HG03442 (cell line): ENCODE results near the gene MRPL37.
"Not testable (repeated sequence)": the region's sequence is repeated elsewhere in the genome, so short reads cannot be mapped to it uniquely, and the experiment has no call there.

ENCODE experiments used
- ATAC-seq: cut with Tn5 transposase; IDR thresholded peaks from one replicate; pipeline ENCODE4 v1.9.1; 2021; ENCODE audit warnings: mild to moderate bottlenecking, moderate library complexity; ENCODE audit not compliant: unreplicated experiment

The MRPL37 gene

DNA sequence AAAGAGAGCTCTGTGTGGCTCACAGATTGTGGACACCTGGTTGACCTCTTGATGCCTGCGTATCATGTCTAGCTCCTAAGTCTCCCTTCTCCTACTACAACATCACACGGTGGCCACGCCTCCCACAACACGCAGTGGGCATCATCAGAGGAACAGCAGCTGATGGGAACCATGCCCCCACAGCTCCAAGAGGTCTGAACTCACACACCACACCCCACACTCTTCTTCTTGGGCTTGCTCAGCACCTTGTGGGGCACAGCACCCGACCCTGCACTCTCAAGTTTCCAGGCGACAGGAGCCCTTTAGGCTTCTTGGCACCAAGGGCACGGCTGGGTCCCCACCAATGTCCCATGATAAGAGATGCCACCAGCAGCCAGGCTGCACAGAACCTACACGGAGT is 28.4 kb upstream of the MRPL37 start:
- ATAC-seq: no peak

DNA sequence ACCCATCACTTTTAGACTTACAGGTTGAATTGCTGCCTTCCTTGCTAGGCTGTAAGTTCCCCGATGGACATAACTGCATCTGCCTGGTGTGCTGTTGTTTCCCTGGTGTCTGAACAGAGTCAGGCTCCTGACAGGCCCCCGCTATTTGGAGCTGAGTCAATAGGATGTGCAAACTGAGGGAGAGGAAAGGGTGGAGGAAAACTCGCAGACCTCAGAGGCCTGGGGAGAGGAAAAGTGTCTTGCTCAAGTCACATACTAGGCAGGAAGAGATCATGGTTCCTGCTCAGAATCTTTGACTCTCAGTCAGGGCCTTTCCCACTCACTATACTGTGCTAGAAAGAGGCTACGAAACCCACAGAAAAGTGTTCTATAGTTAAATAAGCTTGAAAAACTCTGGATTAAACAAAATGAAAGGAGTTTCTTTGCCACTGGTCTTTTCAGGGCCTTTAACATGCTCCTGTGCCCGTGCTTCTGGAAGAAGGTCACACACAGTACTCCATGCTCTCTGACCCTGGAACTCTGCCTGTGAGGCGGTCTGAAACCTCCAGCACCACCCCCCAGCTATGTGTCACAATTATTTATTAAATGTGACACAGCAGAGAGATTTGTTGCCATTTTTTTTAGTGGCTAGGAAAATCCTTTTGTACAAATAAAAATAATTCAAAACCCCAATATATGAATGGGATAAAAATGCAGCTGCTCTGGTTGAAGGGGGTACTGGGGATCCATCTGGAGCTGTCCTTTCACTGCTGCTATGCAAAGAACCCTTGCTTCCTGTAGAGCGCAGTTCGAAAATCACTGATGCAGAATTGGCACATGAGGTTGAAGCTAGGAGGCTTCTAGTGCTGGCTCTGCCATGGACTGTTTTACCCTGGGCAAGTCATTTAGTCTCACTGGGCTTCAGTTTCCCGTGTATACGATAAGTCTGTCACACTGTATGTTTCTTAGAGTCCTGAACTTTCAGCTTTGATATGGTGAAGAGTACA is 27.1 kb upstream of the MRPL37 start:
- no peak for ATAC-seq

DNA sequence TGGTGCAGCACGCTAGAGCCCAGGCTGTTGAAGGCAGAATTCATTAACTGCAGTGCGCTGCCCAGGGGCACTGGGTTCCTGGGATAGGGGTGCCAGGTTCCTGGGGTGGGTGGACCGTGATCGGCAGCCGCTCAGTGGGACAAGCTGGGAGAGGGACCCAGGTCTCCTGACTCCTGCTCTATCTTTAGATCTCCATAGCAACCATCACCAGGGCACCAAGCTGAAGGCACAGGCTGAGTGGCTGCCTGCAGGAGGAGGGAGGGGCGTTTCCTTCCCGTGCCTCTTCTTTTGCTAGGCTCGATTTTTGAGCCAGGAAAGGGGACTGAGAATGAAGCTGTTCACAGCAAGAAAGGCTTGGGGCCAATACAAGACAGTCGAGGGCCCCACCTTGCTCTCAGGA is 26.3 kb upstream of the MRPL37 start:
- ATAC-seq: no peak

DNA sequence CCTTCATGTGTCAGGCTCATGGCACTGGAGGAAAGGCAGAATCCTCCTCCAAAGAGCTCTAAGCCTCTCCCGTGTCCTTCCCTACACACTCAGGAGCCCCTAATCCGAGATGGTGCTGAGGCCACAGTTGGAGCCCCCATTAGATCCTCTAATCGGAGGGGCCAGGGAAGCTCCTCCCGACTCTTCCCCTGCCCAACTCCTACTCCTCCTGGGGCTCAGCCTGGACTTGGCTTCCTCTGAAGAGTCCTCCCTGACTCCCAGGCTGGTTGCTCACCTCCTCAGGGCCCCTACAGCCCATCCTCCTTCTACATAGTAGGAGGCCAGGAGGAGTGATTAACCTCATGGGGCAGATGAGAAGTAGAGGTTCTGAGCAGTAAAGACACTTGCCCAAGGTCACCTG is 25.9 kb upstream of the MRPL37 start:
- ATAC-seq: no peak

DNA sequence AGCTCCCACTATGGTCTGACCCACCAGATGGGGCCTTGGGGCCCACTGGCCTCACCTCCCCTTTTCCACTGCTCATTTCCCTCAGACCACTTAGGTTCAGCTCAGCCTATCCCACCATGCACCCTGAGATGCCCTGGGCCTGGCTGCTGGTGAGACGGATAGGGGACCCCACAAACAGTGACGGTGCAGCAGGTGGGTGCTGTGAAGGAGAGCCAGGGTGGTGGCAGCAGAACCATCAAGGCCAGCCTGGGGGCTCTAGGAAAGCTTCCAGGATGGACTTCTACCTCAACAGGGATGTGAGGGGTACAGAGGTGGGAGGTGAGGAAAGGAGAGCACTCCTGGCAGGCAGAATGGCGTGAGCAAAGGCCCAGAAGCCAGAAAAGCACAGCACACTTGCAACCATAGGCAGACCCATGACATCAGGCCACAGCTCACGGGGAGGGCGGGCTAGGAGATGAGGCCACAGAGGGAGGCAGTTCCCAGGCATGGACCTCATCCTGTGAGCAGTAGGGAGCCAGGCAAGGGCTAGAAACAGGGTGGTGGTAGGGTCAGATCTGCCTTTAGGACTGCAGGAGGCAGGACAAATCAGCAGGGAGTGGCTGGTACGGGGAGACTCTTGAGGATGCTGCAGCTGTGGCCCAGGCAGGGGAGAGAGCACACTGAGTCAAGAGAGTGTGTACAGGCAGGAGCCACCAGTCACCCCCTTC is 23.2 kb upstream of the MRPL37 start:
- no peak for ATAC-seq

DNA sequence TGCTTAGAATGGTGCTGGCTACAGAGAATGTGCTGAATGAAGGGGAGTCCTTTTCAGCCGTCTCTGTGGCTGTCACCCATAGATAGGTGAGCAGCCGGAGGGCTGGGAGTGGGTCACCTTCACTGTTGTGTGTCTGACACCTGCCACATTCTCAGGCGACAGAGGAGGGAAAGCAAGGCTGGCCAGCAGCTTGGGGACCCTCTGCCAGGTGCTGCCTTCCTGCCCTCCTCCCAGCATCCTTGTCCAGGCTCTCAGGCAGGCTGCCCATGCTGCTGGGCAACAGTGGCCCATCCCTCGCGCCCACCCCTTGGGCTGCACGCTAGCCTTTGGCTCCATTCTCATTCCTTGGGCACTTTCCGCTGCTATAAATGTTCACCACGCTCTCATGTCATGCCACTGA is 22.2 kb upstream of the MRPL37 start:
- no peak for ATAC-seq

DNA sequence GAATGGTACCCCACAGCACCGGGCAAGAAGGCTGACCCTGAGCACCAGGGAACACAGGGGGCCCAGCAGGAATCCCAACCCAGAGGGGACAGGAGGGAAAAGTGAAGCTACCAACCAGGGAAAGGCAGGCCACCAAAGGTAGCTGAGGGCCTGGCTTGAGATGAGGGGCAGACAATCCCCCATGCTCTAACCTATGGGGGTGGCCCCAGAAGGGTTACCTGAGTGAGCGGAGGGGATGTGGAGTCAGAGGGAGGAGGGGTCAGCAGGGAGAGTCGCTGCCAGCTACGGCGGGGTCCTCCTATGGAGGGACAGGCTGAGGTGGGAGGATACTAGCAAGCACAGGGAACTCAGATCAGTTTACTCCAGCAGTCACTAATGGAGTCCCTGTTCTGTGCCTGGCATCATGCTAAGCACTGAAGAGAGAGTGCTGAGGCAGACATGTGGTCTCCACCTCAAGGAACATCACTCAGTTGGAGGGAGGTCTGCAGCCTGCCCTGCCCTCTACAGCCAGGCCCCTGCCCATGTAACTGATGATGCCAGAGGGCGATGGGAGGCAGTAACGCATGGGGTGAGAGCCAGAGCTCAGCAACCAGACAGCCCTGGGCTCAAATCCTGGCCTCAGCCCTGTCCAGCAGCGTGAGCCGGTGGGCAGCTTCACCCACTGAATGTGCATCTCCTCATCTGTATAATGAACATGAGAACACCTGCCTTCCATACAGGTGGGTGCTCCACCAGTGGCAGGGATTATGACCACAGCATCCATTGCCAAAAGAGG is 21.5 kb upstream of the MRPL37 start:
- no peak for ATAC-seq

DNA sequence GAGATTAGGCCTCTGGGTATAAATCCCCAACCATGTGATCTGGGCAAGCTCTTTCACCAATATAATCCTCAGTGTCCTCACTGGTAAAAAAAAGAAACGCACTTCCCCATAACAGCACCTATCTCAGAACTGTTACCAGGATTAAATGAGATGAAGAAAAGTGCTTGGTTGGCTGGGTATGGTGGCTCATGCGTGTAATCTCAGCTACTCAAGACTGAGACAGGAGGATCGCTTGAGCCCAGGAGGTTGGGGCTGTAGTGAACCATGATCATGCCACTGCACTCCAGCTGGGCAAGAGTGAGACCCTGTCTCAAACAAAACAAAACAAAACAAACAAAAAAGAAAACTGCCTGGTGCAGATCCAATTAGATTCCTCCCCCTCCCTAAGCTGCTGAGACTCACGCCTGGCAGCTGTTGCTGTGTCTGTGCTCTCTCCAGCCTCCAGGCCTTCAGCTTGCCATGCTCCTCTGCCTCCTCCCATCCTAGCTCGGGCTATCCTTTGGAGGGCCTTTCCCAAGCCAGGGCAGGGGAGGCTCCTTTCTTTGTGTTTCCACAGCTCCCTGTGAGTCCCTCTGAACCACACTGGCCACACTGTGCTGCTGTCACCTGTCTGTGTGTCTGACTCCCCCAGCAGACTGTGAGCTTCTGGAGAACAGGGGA is 19.1 kb upstream of the MRPL37 start:
- no peak for ATAC-seq

DNA sequence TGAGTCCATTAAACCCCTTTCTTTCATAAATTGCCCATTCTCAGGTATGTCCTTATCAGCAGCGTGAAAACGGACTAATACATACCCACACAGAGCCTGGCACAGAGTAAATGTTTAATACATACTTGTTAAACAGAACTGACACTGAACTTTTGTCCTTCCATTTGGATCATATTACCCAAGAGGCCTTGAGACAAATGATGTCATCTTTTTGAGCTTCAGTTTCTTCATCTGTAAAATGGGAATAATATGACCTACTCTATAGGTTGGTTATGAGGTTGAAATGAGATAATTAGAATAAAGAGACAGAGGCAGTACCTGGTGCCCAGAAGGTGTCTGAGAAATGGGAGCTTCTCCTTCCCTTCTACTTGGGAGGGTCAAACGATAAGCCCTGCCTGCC is 13.9 kb upstream of the MRPL37 start:
- ATAC-seq: no peak

DNA sequence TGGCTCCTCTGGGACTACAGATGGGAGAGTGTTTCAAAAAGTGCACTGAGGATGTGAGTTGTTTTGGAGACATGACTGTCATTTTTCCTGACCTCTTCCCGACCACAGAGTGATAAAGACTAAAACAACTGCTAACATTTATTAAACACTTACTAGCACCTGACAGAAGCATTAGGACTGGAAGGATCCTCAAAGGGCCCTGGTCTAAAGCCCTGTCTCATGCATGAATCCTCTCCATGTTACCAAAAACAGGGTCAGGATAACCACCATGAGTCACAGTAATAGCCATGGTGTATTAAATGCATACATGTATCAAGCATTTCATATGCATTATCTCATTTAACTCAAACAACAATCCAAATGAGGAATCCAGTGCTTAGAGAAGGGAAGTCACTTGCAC is 11.7 kb upstream of the MRPL37 start:
- no peak for ATAC-seq

DNA sequence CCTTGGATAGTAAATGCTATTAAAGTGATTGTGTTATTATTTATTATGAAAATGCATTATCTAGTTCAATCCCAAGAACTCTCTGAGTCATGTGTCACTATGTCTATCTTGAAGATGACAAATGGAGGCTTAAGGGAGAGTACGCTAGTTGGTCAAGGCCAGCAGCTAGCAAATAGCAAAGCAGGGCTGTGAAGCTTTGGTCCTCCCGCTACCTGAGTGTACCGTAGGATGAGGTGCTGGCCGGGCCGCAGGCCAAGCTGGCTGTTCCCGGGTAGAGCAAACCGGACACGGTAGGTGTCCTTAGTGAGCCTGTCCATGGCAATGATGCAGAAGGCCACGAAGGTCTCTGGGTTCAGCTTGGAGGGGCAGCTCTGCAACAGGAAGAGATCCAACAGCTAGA is 9.4 kb upstream of the MRPL37 start:
- ATAC-seq: no peak

DNA sequence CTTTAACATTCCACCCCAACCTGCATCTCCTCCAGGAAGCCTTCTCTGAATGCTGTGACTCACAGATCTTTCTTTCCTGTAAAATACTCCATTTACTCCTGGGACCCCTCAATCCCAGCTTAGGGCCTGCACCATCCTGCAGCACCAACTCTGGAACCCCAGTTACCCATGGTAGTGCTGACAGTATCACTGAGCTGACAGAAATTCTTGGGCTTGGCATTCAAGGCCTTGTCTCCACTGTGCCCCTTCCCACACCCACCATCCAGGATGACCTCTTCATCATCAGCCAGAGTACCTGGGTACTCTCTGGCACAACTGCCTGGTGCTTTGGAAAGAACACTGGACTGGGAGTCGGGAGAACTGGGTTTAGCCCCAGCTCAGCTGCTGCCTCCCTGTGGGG is 8.4 kb upstream of the MRPL37 start:
- ATAC-seq: no peak

DNA sequence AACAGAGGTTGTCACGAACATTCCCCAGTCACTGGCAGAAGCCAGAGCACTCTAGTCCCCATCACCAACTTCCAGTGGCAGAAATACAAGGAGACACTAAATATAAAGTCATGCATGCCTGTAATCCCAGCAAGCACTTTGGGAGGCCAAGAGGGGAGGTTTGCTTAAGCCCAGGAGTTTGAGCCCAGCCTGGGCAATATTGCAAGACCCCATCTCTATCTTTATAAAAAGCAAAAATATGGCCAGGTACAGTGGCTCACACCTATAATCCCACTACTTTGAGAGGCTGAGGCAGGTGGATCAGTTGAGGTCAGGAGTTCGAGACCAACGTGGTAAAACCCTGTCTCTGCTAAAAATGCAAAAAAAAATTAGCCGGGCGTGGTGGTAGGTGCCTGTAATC is 6.5 kb upstream of the MRPL37 start:
- no peak for ATAC-seq

DNA sequence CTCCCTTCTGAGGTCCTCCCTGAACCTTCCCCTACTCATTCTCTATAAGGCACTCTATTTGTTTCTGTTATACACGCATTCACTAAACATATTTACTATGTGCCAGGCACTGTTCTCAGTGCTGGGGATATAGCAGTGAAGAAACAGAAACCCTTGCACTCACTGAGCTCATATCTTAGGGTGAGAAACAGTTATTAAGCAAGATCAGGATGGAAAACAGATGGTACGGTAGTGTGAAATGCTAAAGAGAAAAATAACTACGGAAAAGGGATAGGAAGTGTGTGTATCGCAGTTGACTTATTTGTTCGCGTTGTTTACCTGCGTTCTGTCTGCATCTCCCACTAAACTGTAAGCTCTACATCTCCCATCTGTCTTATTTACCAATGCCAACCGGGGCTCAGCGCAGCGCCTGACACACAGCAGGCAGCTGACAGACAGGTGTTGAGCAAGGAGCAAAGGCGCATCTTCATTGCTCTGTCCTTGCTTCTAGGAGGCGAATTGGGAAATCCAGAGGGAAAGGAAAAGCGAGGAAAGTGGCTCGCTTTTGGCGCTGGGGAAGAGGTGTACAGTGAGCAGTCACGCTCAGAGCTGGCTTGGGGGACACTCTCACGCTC is 709 bp upstream of the MRPL37 start:
- no peak for ATAC-seq

DNA sequence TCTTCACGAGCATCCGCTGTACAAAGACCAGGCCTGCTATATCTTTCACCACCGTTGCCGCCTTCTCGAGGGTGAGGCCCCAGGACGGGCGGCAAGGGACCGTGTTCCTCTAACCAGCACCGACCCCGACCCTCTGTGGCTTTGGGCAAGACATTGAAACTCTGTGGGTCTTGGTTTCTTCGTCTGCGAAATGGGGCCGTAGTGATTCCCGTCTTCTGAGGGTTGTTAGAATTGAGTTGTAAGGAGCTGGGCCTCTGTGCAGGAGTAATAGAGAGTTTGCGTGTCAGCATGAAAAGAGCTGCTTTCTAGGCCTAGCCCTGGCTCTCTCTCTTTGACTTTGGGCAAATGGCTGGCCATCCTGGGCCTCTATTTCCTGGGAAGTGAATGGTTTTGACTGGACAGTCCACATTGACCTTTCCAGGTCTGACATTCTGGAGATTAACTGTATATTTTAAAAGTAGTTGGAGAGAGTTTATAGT is 591 bp downstream of the MRPL37 start:
- peak; percentile 5 for ATAC-seq

DNA sequence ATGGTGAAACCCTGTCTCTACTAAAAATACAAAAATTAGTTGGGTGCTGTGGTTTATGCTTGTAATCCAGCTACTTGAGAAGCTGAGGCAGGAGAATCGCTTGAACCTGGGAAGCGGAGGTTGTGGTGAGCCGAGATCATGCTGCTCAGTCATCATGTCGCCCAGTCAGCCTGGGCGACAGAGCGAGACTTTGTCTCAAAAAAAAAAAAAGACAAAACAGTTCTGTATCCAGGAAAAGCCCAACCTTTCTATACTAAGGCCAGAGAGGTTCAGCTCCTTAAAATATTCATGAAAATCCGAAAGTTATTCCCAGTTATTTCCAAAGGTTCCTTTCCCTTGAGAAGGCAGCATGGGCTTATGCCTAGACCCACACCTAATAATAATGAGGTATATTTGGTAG is 4.2 kb downstream of the MRPL37 start:
- no peak for ATAC-seq

DNA sequence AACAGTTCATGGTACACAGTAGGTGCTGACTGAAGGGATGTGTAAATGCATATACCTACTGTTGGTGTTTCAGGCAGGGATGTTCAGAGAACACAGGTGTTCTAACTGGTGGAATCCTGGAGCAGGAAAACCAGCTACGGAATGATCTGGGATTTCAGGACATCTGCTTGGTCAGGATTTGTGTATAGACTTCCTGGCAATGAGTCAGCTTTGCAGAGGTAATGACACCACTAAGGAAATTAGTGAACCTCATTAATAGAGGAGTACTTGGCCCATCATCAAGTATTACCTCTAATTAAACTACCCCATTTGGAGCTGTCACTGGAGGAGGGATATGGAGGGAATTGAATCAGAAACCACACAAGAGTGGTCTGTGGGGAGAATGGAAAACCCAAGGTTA is 7.3 kb downstream of the MRPL37 start:
- no peak for ATAC-seq

DNA sequence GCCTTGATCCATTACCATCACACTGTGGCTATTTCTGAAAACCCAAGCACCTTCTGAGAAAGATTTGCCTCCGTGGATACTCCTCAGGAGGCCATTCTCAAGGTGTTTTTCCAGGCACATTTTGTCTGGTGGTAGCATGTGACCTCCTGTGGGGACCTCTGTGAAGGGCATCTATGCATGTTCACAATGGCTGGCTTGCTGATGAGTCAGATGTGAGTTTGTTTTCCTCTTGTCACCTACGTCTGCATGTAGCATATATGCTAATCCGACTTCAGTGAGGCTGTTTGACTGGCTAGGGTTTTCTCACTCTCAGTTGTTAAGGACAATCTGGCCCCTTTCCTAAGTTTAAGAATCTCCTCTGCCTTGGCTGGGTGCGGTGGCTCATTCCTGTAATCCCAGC is 7.9 kb downstream of the MRPL37 start:
- not testable (repeated sequence) for ATAC-seq

DNA sequence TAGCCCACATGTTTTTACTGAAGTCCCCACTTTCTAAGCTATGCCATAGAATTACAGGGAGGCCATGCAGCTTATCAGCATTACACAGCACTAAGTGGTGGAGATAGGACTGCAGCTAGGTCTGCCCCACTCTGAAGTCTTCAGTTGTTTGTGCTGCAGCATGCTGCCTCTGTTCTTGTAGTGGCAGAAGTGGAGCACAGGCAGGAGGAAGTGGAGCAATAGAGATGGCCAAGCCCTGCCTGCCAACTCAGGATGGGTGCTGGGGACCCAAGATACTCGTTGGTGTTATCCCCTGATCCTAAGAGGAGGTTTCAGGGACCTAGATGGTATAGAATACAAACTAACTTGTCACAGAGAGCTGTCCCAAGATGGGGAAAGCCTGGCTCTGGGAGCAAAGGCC is 12.9 kb downstream of the MRPL37 start:
- no peak for ATAC-seq

DNA sequence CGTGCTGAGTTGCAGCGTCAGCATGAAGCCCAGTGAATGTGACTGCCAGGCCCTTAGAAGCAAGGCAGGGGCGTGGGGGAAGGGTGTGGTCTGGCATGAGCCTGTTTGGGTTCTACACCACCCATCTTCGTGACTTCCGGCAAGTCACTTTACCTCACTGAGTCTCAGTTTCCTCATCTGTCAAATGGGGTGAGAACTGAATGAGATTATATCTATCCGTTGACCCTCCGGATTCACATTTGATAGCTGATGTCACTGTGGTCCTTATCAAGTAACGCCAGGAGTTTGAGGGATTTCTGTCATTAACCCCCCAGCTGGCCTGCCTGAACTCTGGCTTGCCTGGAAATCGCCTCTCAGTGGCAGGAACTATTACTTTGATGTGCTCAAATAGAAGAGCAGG is 15.6 kb downstream of the MRPL37 start:
- no peak for ATAC-seq
